ENCODE data around the gene CYB561D2. TPM values are rescaled to one million over a fixed set of nuclear protein-coding genes. Genes with fewer than 3 reads are reported as not detected.

CYB561D2 gene
- total and polyA plus RNA-seq, 8 donors: 8.5 to 28.3 (median 11.2) TPM

DNA sequence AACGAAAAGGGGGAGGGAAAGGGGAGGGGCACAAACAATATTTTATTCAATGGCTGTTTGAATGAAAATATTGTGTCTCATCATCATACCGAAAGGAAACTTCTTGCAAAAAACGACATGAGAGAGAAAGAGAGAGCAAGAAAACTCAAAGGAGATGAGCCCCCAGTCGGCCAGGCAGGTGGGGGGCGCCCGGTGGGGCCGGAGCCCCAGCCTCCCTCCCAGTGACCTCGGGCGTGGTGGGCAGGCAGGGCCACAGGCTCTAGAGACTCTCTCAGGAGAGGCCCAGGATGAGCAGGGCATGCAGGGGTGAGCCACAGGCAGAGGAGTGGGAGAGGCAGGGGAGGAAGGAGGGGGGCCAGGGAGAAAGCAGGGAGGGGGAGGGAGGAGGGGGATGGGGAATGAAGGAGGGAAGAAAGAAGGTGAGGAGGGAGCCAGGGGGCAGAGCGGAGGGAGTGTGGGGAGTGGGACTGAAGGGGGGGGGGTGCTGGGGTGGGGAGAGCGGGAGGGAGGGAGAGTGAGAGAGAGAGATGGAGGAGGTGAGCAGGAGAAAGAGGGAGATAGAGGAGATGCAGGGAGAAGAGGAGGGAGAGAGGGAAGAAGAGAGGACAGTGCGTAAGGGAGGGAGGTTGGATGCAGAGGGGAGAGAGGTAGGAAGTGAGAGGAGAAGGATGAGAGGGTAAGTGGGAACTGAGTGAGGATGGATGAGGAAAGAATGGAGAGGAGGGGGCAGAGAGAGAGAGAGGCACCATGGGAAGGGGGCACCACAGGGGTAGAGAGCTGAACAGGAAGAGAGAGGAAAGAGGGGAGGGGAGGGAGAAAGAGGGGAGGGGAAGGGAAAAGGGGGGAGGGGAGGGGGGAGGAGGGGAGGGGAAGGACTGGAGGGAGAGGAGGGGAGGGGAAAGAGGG lies 22.7 kb downstream of the CYB561D2 start:
- no peak for DNase-seq
- intact Hi-C loops (cut with DNase I): loop anchor here in 1 of 2 donors (10.0 kb wide), 1 partner anchor 161 kb away; no protein-coding TSS in a partner anchor
- Histone ChIP-seq H3K27ac (no peak overlapping the region), H3K27me3 (peaks cover 0 to 3% of the 10 kb centered on the region in 2 donors), H3K4me3 (no peak overlapping the region), H3K9me3 (no peaks in the 10 kb centered on the region), H3K4me1 (no peaks in the 10 kb centered on the region), H3K36me3 (peaks cover 0 to 4% of the 10 kb centered on the region in 2 donors)
- no peak for TF ChIP-seq CTCF (IDR thresholded peaks at IDR 0.05)
- ATAC-seq: no peak

DNA sequence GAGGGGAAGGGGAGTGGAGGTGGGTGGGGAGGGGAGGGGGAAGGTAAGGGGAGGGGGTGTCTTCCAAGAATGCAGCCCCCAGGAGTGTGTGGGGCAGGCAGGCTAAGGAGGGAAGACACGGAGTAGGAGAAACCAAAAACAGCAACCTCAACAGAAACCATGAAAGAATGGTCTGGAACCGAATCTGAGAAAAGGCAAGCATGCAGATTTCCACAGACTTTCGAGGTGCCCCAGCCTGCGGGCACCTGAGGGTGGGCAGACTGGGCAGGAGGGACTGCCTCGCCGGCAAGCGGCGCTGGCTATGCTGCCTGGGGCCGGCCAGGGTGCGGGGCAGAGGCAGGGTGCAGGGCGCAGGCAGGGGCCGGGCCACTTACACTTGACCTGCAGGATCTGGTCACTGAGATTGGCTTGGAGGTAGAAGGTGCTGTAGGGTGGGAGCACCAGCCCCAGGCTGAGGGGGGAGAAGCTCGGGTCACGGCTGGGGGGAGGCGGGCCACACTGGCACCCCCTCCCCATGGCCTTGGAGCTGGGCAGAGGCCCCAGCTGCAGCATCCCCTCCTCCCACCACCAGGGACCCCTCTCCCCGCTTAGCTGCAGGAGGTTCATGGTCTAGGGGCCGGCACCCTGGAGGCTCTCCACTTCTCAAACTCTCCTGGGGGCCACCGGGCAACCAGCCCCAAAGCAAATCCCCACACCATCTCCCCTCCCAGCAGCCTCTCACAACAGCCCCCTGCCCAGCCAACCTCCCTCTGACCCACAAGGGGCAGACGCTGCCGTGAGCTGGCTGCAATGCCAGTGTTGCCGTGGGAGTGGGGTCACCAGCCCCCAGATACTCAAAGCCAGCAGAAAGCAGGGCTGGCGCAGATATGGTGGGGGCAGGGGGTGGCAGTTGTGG lies 23.9 kb downstream of the CYB561D2 start:
- DNase-seq (no peak), ATAC-seq (no peak)
- intact Hi-C loops (cut with DNase I): loop anchor here in 1 of 2 donors (10.0 kb wide), 1 partner anchor 160 kb away; no protein-coding TSS in a partner anchor
- TF ChIP-seq CTCF (IDR thresholded peaks at IDR 0.05): no peak
- no peaks in the 10 kb centered on the region for H3K4me1 ChIP-seq
- H3K9me3 ChIP-seq: no peaks in the 10 kb centered on the region
- no peak overlapping the region for H3K27ac ChIP-seq
- peaks cover 0 to 4% of the 10 kb centered on the region in 2 donors for H3K36me3 ChIP-seq
- no peak overlapping the region for H3K4me3 ChIP-seq
- peaks cover 0 to 3% of the 10 kb centered on the region in 2 donors for H3K27me3 ChIP-seq

GRCh38 chr3:50375258-50375931 lies 24.7 kb downstream of the CYB561D2 start:
- no peaks in the 10 kb centered on the region for H3K36me3 ChIP-seq
- no peaks in the 10 kb centered on the region for H3K27me3 ChIP-seq
- H3K9me3 ChIP-seq: no peaks in the 10 kb centered on the region
- ATAC-seq: no peak
- no peaks in the 10 kb centered on the region for H3K4me1 ChIP-seq
- intact Hi-C loops (cut with DNase I): loop anchor here in 1 of 2 donors (10.0 kb wide), 1 partner anchor 159 kb away; no protein-coding TSS in a partner anchor
- no peak overlapping the region for H3K27ac ChIP-seq
- no peak overlapping the region for H3K4me3 ChIP-seq
- TF ChIP-seq CTCF (IDR thresholded peaks at IDR 0.05): no peak
- DNase-seq: no peak

DNA sequence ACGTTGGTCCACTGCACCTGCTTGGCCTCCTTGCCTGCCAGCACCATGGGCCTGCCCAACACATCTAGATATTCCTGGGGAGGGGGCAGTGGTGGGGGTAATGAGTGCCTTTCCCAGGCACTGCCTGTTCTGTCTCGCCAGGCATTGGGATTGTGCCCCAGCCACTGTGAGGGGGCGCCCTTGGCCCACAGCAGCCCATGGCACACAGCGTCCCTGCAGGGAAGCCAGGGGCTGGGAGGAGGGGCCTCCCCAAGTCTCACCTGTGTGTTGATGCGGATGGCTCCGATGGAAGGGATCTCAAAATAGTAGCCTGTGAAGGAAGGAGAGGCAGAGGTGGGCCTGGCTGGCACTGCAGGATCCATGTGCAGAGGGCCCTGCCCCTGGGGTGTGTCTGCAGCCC lies 27.4 kb downstream of the CYB561D2 start:
- Histone ChIP-seq H3K27ac (no peak overlapping the region), H3K27me3 (no peaks in the 10 kb centered on the region), H3K4me3 (no peak overlapping the region), H3K4me1 (no peaks in the 10 kb centered on the region), H3K36me3 (no peaks in the 10 kb centered on the region), H3K9me3 (no peaks in the 10 kb centered on the region)
- DNase-seq (no peak), ATAC-seq (no peak)
- no peak for TF ChIP-seq CTCF (IDR thresholded peaks at IDR 0.05)
- intact Hi-C loops (cut with DNase I): loop anchor here in 1 of 2 donors (10.0 kb wide), 1 partner anchor 157 kb away; no protein-coding TSS in a partner anchor

All from left lung (tissue), 10 donors.